IPS-NIHi7 (cell line): ENCODE data around the gene CDH13.

Experiments
- DNase-seq: peaks from one replicate; pipeline ENCODE4 v3.0.0; 2012; ENCODE audit warnings: mixed read lengths; ENCODE audit errors: extremely low spot score

Gene CDH13

GRCh38 chr16:83721676-83722075, 1094.9 kb downstream of the CDH13 start:
- DNase-seq, result no peak

- DNase-seq, result no peak
Observed at GRCh38 chr16:83722456-83723183, 1095.9 kb downstream of the CDH13 start.

GRCh38 chr16:83723244-83723643, 1096.5 kb downstream of the CDH13 start:
- DNase-seq, result no peak

GRCh38 chr16:83723901-83724300, 1097.1 kb downstream of the CDH13 start:
- no peak for DNase-seq

GRCh38 chr16:83724585-83724984, 1097.8 kb downstream of the CDH13 start:
- no peak for DNase-seq

GRCh38 chr16:83725313-83725712, 1098.5 kb downstream of the CDH13 start:
- no peak for DNase-seq

GRCh38 chr16:83727018-83727417, 1100.2 kb downstream of the CDH13 start:
- no peak for DNase-seq

- no peak for DNase-seq
Observed at GRCh38 chr16:83727751-83728352, 1101.1 kb downstream of the CDH13 start.

GRCh38 chr16:83728492-83728891, 1101.7 kb downstream of the CDH13 start:
- DNase-seq, result no peak

GRCh38 chr16:83730812-83731211, 1104.0 kb downstream of the CDH13 start:
- DNase-seq, result no peak

- no peak for DNase-seq
Observed at GRCh38 chr16:83732536-83732935, 1105.8 kb downstream of the CDH13 start.

GRCh38 chr16:83733301-83733700, 1106.5 kb downstream of the CDH13 start:
- no peak for DNase-seq

- no peak for DNase-seq
Observed at GRCh38 chr16:83734136-83734535, 1107.4 kb downstream of the CDH13 start.

GRCh38 chr16:83737729-83738354, 1111.1 kb downstream of the CDH13 start:
- DNase-seq, result no peak

- no peak for DNase-seq
Observed at GRCh38 chr16:83738923-83739503, 1112.2 kb downstream of the CDH13 start.

- no peak for DNase-seq
Observed at GRCh38 chr16:83742124-83742899, 1115.5 kb downstream of the CDH13 start.

- no peak for DNase-seq
Observed at GRCh38 chr16:83743241-83743640, 1116.5 kb downstream of the CDH13 start.

GRCh38 chr16:83743720-83744119, 1117.0 kb downstream of the CDH13 start:
- no peak for DNase-seq

GRCh38 chr16:83744441-83744981, 1117.7 kb downstream of the CDH13 start:
- peak; percentile 33 for DNase-seq

GRCh38 chr16:83746611-83747010, 1119.8 kb downstream of the CDH13 start:
- no peak for DNase-seq

- DNase-seq, result no peak
Observed at GRCh38 chr16:83747936-83748335, 1121.2 kb downstream of the CDH13 start.

- DNase-seq, result no peak
Observed at GRCh38 chr16:83755391-83755790, 1128.6 kb downstream of the CDH13 start.
